Activated CD8-positive, alpha-beta T cell treated with anti-CD3 and anti-CD28 coated beads for 36 hours (primary cell): Measurements from ENCODE around the gene ATXN7. TPM values are rescaled to one million over a fixed set of nuclear protein-coding genes. Genes with fewer than 3 reads are reported as not detected.

Experiments used
- ATAC-seq: fragments of 200-7000 bp; cut with Tn5 transposase; one replicate; pipeline ENCODE4 v1.10.0; 2021; ENCODE audit warnings: mild to moderate bottlenecking, moderate library complexity
- CTCF ChIA-PET: fragments of 350-600 bp; sonication (Branson Sonifier 250); formaldehyde crosslinking; loops from one replicate; lab custom pipeline; 2021; ENCODE audit warnings: antibody characterized with exemption; lab: Charles Lee
- POLR2A ChIA-PET: fragments of 350-600 bp; sonication (Branson Sonifier 250); formaldehyde crosslinking; loops from one replicate; lab custom pipeline; 2021; ENCODE audit warnings: antibody characterized with exemption; lab: Charles Lee
- DNase-seq: peaks from one replicate; pipeline ENCODE4 v3.0.0-alpha.2; 2020
- H3K27ac Mint-ChIP-seq: one replicate; pipeline ENCODE4 v1.8.0; 2021; ENCODE audit warnings: mild to moderate bottlenecking, mixed read lengths
- H3K27me3 Mint-ChIP-seq: one replicate; pipeline ENCODE4 v1.8.0; 2021; ENCODE audit warnings: mixed read lengths
- H3K36me3 Mint-ChIP-seq: one replicate; pipeline ENCODE4 v1.8.0; 2021; ENCODE audit warnings: low read depth, mixed read lengths
- H3K4me1 Mint-ChIP-seq: one replicate; pipeline ENCODE4 v1.8.0; 2021; ENCODE audit warnings: low read depth, mixed read lengths
- H3K4me3 Mint-ChIP-seq: one replicate; pipeline ENCODE4 v1.8.0; 2021; ENCODE audit warnings: mild to moderate bottlenecking, moderate library complexity, mixed read lengths
- H3K9me3 Mint-ChIP-seq: one replicate; pipeline ENCODE4 v1.8.0; 2021; ENCODE audit warnings: mixed read lengths
- intact Hi-C: fragments of 100-400 bp; cut with micrococcal nuclease; formaldehyde crosslinking; loops from one replicate; pipeline ENCODE4 v1.10.0; 2022
- total RNA-seq, 2 experiments: library from RNA; stranded (reverse); gene quantifications; one replicate each; pipeline ENCODE4 v1.2.3, GENCODE V29; 2021
- TF ChIP-seq, protein P1 (sequence below): fragments of 200-600 bp; IDR thresholded peaks from one replicate; pipeline ENCODE4 v1.8.0; 2022; ENCODE audit warnings: antibody characterized with exemption, mild to moderate bottlenecking

Gene ATXN7
- total RNA-seq, 2 experiments from 2014 or later, result 22.5 to 25.9 TPM

DNA sequence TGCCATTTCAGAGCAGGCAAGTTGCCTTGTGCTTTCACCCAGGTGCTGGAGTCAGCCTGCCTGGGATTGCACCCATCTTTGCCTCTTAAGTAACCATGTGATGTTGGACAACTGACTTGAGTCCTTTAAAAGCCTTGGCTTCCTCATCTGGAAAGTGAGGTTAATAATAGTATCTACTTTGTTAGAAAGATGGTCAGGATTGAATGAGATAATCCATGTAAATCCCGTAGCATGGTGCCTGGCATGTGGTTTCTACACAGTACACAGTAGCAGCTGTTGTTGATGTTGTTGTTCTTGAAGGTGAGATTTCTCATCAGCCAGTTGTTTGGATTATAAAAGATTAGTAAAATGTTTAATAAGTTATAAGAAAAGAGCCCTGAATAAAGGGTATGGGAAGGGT is 110.8 kb downstream of the ATXN7 start:
- H3K36me3 Mint-ChIP-seq, result peaks cover 18% of the 10 kb centered on the region
- TF ChIP-seq, protein P1, sequence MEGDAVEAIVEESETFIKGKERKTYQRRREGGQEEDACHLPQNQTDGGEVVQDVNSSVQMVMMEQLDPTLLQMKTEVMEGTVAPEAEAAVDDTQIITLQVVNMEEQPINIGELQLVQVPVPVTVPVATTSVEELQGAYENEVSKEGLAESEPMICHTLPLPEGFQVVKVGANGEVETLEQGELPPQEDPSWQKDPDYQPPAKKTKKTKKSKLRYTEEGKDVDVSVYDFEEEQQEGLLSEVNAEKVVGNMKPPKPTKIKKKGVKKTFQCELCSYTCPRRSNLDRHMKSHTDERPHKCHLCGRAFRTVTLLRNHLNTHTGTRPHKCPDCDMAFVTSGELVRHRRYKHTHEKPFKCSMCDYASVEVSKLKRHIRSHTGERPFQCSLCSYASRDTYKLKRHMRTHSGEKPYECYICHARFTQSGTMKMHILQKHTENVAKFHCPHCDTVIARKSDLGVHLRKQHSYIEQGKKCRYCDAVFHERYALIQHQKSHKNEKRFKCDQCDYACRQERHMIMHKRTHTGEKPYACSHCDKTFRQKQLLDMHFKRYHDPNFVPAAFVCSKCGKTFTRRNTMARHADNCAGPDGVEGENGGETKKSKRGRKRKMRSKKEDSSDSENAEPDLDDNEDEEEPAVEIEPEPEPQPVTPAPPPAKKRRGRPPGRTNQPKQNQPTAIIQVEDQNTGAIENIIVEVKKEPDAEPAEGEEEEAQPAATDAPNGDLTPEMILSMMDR, result no peak
- ChIA-PET CTCF (interaction anchor here (28.1 to 32.0 kb wide), 2 partner anchors 3 to 13 kb away, joined by 595 read pairs; no protein-coding TSS in a partner anchor), POLR2A (interaction anchor here (1.4 kb wide), 1 partner anchor 46 kb away, joined by 3 read pairs; no protein-coding TSS in a partner anchor)
- no peaks in the 10 kb centered on the region for H3K9me3 Mint-ChIP-seq
- intact Hi-C loops, result no loop called here
- no peaks in the 10 kb centered on the region for H3K27me3 Mint-ChIP-seq
- no peak for DNase-seq
- H3K4me3 Mint-ChIP-seq, result no peak overlapping the region
- no peak for ATAC-seq
- peak overlapping the region; percentile 70 for H3K27ac Mint-ChIP-seq
- H3K4me1 Mint-ChIP-seq, result peaks cover 91% of the 10 kb centered on the region

DNA sequence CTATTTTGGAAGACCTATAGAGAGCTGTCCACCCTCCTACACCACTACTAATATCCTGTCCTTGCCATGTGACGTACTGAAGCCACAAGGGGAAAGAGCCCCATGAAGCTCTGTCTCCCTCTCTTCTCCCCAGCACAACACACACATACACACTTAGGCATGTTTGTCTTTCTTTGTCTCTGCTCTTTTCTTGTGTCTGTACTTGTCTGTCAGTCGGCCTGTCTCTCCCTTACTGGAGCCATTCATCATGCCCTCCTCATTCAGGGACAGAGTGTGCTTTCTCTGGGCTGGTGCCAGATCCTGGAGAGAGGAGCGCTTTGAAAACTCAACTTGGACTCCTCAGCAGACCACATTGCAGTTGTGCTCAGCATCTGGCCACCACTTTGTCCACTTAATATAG is 112.1 kb downstream of the ATXN7 start:
- POLR2A ChIA-PET, result interaction anchor here (6.2 kb wide), 1 partner anchor 9 kb away, joined by 43 read pairs; no protein-coding TSS in a partner anchor
- H3K4me3 Mint-ChIP-seq, result no peak overlapping the region

DNA sequence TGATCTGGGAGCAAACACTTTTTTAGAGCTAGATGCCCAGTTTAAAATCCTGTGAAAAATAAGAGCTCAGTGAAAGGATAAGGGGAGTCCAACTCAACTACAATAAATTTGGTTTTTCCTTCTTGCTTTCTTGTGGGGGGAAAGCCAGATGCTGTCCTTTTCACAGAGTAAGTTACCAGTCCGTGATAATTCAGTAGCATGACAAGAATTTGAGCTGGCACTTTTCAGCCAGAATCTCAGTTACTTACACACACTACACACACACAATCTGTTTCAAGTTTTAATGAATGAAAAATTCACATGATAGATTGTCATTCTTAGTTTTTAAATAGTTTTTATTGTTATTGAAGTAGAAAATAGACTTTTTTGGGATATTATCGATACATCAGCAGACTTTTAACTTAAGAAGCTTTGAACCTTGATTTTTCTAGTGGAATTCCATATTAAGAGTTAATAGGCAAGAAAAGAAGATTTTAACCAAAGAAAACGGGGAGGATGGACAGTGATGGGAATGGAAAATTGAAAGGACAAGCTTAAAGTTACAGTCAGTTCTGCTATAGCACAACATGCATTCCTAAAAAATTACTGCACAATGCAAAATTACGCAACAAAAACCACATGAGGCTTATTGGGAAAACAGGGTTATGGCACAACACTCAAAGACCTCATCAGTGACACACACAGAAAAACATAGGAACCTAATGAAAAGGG is 112.6 kb downstream of the ATXN7 start:
- ATAC-seq, result no peak
- ChIA-PET POLR2A (interaction anchor here (6.2 kb wide), 1 partner anchor 9 kb away, joined by 43 read pairs; no protein-coding TSS in a partner anchor), CTCF (interaction anchor here (0.9 to 32.0 kb wide), 4 partner anchors 5 to 47 kb away, joined by 4 to 595 read pairs (median 300); partner anchors contain the start of gene PSMD6)
- no peaks in the 10 kb centered on the region for H3K9me3 Mint-ChIP-seq
- H3K4me3 Mint-ChIP-seq, result no peak overlapping the region
- H3K4me1 Mint-ChIP-seq, result peaks cover 90% of the 10 kb centered on the region
- TF ChIP-seq, protein P1, result no peak
- H3K36me3 Mint-ChIP-seq, result peaks cover 35% of the 10 kb centered on the region
- intact Hi-C loops, result no loop called here
- DNase-seq, result no peak
- H3K27me3 Mint-ChIP-seq, result no peaks in the 10 kb centered on the region
- H3K27ac Mint-ChIP-seq, result peak overlapping the region; percentile 92

More for the DNA sequence above, 112.1 kb downstream of the ATXN7 start:
- CTCF ChIA-PET, result interaction anchor here (0.9 to 32.0 kb wide), 3 partner anchors 4 to 48 kb away, joined by 4 to 595 read pairs (median 595); partner anchors contain the start of gene PSMD6
- Mint-ChIP-seq H3K9me3 (no peaks in the 10 kb centered on the region), H3K36me3 (peaks cover 29% of the 10 kb centered on the region), H3K27me3 (no peaks in the 10 kb centered on the region), H3K4me1 (peaks cover 90% of the 10 kb centered on the region), H3K27ac (peak overlapping the region; percentile 58)
- ATAC-seq (no peak), DNase-seq (no peak)
- intact Hi-C loops, result no loop called here
- TF ChIP-seq, protein P1, result no peak

DNA sequence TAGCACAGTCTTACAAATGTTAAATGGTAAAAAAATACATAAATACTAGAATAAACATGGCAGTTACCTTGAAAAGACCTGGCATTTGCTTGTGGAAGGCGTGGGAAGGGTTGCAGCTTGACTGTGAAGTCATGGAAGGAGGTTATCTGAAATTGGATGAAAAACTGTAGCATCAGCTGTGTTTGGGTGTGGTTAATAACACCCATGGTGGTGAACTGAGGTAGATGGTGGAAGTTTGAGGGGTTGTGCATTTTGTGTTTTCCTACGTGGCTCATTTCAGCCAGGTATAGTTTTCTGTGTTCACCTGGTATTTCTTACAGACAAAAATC is 113.2 kb downstream of the ATXN7 start:
- CTCF ChIA-PET, result interaction anchor here (1.7 to 32.0 kb wide), 3 partner anchors 6 to 24 kb away, joined by 4 to 595 read pairs (median 595); no protein-coding TSS in a partner anchor

More for the DNA sequence above, 113.2 kb downstream of the ATXN7 start:
- H3K4me1 Mint-ChIP-seq, result peaks cover 91% of the 10 kb centered on the region
- no peak for ATAC-seq
- H3K27me3 Mint-ChIP-seq, result no peaks in the 10 kb centered on the region
- peak overlapping the region; percentile 92 for H3K27ac Mint-ChIP-seq
- H3K9me3 Mint-ChIP-seq, result no peaks in the 10 kb centered on the region
- POLR2A ChIA-PET, result interaction anchor here (1.6 to 6.2 kb wide), 2 partner anchors 10 to 16 kb away, joined by 5 to 43 read pairs; no protein-coding TSS in a partner anchor
- TF ChIP-seq, protein P1, result no peak
- peaks cover 39% of the 10 kb centered on the region for H3K36me3 Mint-ChIP-seq
- intact Hi-C loops, result no loop called here
- H3K4me3 Mint-ChIP-seq, result no peak overlapping the region
- DNase-seq, result no peak
